Umbilical cord (tissue), 2 donors: Measurements from ENCODE around the gene CTSF. TPM values are rescaled to one million over a fixed set of nuclear protein-coding genes. Genes with fewer than 3 reads are reported as not detected.

Source experiments
- DNase-seq: peaks from one replicate; pipeline ENCODE4 v3.0.0-alpha.2; 2015; ENCODE audit warnings: low spot score
- total RNA-seq: library from RNA; depleted of rRNA; stranded (reverse); fragments of >200 nt; gene quantifications from one replicate; pipeline ENCODE4 v1.2.3, GENCODE V29; 2014; ENCODE audit warnings: low replicate concordance; ENCODE audit not compliant: insufficient read depth

The CTSF gene
- total RNA-seq, 1 donor from 2014 or later = 43.1 TPM

DNA sequence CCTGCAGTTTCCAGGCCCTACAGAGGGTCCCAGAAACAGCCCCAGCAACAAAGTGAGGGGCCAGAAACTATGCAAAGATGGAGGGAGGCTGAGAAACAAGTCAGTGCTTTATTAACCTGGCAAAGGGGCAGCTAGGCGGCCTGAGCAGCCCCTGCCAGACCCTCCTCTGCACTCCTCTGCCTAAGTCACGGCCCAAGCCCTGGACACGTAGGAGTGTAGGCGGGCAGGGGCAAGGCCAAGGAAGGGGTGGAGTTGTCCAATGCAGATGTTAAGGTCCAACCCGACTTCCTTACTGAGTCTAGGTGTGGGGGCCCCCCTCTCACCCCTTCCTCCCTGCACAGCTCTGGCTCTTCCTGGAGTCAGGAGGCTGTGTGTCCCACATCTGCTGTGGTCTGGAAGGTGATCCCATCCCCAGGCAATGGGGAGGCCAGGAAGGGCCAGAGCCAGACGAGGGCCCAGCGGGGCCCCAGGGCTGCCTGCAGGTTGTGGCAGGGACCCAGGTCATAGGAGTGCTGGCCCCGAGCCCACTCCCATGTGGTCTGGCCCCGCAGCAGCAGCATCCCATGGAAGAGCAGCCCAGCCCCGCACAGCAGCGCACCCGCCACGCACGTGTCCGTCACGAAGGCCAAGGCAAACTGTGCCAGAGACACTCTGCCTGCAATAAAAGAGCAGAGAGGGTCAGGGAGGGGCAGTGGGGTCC is 29.1 kb downstream of the CTSF start:
- DNase-seq = no peak

DNA sequence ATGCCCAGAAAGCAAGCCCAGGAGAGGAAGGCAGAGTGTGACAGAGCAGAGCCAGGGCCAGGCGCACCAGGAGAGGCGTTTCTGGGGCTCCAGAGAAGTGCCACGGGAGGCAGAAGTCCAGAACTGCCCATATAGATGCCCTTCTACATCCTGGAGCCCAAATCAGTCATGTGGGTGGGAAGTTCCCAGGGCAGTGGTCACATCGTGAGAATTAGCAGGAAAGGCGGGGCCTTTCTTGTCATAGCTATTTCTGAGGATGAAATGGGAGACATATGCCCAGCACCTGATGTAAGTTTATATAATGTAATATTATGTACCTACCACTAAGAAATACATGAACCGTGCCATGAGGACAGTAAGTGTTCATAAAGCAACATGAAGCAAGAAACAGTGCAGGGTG is 35.6 kb downstream of the CTSF start:
- no peak for DNase-seq

GRCh38 chr11:66531841-66532240 is 36.6 kb downstream of the CTSF start:
- no peak for DNase-seq

GRCh38 chr11:66530927-66531709 is 37.3 kb downstream of the CTSF start:
- DNase-seq = no peak

DNA sequence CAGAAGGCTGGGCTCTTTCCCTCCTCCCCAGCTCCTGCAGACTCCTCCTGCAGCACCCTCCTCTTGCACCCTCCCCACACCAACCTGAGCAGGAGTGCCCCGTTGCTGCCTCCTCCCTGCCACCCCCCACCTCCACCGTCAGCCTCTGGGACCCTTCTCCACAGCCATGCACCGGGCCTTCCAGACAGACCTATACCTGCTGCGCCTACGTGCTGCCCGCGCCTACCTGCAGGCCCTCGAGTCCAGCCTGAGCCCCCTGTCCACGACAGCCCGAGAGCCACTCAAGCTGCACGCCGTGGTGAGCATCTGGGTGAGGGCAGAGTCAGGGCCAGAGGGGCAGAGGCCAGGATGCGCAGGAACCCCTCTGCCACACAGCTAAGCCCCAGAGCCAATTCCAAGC is 38.8 kb downstream of the CTSF start:
- no peak for DNase-seq

- no peak for DNase-seq
Measured at GRCh38 chr11:66529069-66529468, 39.3 kb downstream of the CTSF start.

GRCh38 chr11:66524304-66525040 is 43.9 kb downstream of the CTSF start:
- DNase-seq = no peak

DNA sequence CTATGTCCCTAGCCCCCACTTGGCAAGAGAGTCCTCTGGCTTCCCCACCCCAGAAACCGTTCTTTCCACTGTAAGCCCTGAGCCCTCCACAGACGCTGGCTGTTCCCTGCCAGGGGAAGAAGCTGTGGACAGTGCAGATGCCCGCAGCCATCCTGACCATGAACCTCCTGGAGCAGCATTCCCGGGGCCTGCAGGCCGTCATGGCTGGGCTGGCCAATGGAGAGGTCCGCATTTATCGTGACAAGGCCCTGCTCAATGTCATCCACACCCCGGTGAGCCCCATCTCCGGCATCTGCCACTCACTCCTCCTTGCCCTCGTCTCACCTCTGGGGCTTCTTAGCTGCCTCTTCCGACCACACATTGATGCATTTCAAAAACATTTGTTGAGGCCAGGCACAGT is 44.8 kb downstream of the CTSF start:
- DNase-seq = no peak

Other genes starting within 250 kb of the CTSF start
- gene RIN1, start 232.2 kb downstream of the CTSF start, total RNA-seq = 4.8 TPM
- gene BRMS1, start 223.5 kb downstream of the CTSF start, total RNA-seq = 21.9 TPM
- 41.9 TPM for gene B4GAT1, start 221.0 kb downstream of the CTSF start, total RNA-seq
- 1.4 TPM for gene SLC29A2, start 196.8 kb downstream of the CTSF start, total RNA-seq
- gene NPAS4, start 147.6 kb downstream of the CTSF start, total RNA-seq = 2.4 TPM
- 58.0 TPM for gene MRPL11, start 129.8 kb downstream of the CTSF start, total RNA-seq
- gene PELI3, start 101.7 kb downstream of the CTSF start, total RNA-seq = 12.5 TPM
- gene DPP3, start 88.2 kb downstream of the CTSF start, total RNA-seq = 24.6 TPM
- 18.1 TPM for gene BBS1, start 58.0 kb downstream of the CTSF start, total RNA-seq
- 5.8 TPM for gene ZDHHC24, start 22.6 kb downstream of the CTSF start, total RNA-seq
- gene ACTN3, start 21.7 kb downstream of the CTSF start, total RNA-seq = not detected
- gene CCDC87, start 24.5 kb upstream of the CTSF start, total RNA-seq = 0.24 TPM
- gene CCS, start 24.6 kb upstream of the CTSF start, total RNA-seq = 18.8 TPM
- 90.5 TPM for gene RBM14, start 48.0 kb upstream of the CTSF start, total RNA-seq
- 64.3 TPM for gene RBM4, start 70.1 kb upstream of the CTSF start, total RNA-seq
- 44.1 TPM for gene RBM4B, start 109.3 kb upstream of the CTSF start, total RNA-seq
- 46.5 TPM for gene SPTBN2, start 160.6 kb upstream of the CTSF start, total RNA-seq